GM12878 (cell line): ENCODE results near the gene PRKCE.

Experiments used
- CTCF ChIP-seq, 3 experiments: IDR thresholded peaks in 2 of 3; conservative IDR thresholded peaks in 1 of 3; 2 replicates each; pipeline ENCODE4 v1.5.1; 2011; ENCODE audit warnings: low read depth in 3 of 3, low read length in 3 of 3, mild to moderate bottlenecking in 3 of 3, control low read depth in 2 of 3, moderate library complexity in 2 of 3, inconsistent platforms in 1 of 3, mixed read lengths in 1 of 3; ENCODE audit not compliant: control insufficient read depth in 2 of 3, insufficient read depth in 1 of 3; ENCODE audit errors: extremely low read depth in 1 of 3
- EZH2 ChIP-seq: IDR thresholded peaks from 2 replicates; pipeline ENCODE4 v1.6.1; 2012; ENCODE audit warnings: low read depth, mild to moderate bottlenecking, control low read depth, inconsistent platforms, low read length, borderline replicate concordance; ENCODE audit not compliant: control insufficient read depth
- NKRF ChIP-seq: fragments of 450-650 bp; conservative IDR thresholded peaks from 2 replicates; pipeline ENCODE4 v1.6.1; 2017; ENCODE audit warnings: mild to moderate bottlenecking, moderate library complexity
- REST ChIP-seq: IDR thresholded peaks from 2 replicates; pipeline ENCODE4 v1.6.1; 2012; ENCODE audit warnings: mild to moderate bottlenecking, low read depth, low read length
- USF2 ChIP-seq: IDR thresholded peaks from 2 replicates; pipeline ENCODE4 v1.6.1; 2011; ENCODE audit warnings: low read depth, low read length, improper control_type of control experiment, borderline replicate concordance

GRCh38 chr2:46202987-46203386 is 551.5 kb downstream of the PRKCE start:
- TF ChIP-seq REST (no peak), CTCF (IDR thresholded peaks at IDR 0.05 in 2 of 3, conservative IDR thresholded peaks at IDR 0.05 in 1 of 3; ENCODE audit: control insufficient read depth in 2 of 3, extremely low read depth in 1 of 3, insufficient read depth in 1 of 3, low read depth in 3 of 3, low read length in 3 of 3) (no peak), USF2 (no peak), NKRF (no peak), EZH2 (no peak)
